Uterus (tissue), 4 donors: ENCODE measurements around the gene TH. TPM values are rescaled to one million over a fixed set of nuclear protein-coding genes. Genes with fewer than 3 reads are reported as not detected.
"Not testable (repeated sequence)": the region's sequence is repeated elsewhere in the genome, so short reads cannot be mapped to it uniquely, and the experiment has no call there.

Experiments used
- DNase-seq, 2 donors: peaks; one replicate each; pipeline ENCODE4 v3.0.0-alpha.2; 2019 to 2020
- H3K27ac ChIP-seq, 2 donors: fragments of 200-600 bp; sonication (generic); 1 replicate in 1 of 2; 2 replicates in 1 of 2; pipeline ENCODE4 v1.5.1; 2016 to 2018
- H3K27me3 ChIP-seq, 2 donors: fragments of 200-600 bp; sonication (generic); one replicate each; pipeline ENCODE4 v1.5.1; 2018 to 2019; ENCODE audit warnings: control low read depth in 1 of 2
- H3K36me3 ChIP-seq, 2 donors: fragments of 200-600 bp; sonication (generic); one replicate each; pipeline ENCODE4 v1.5.1; 2019; ENCODE audit warnings: control low read depth in 1 of 2
- H3K4me1 ChIP-seq, 2 donors: fragments of 200-600 bp; sonication (generic); one replicate each; pipeline ENCODE4 v1.5.1; 2018 to 2019; ENCODE audit warnings: control low read depth in 1 of 2
- H3K4me3 ChIP-seq, 2 donors: fragments of 200-600 bp; sonication (generic); 1 replicate in 1 of 2; 2 replicates in 1 of 2; pipeline ENCODE4 v1.5.1; 2018 to 2019; ENCODE audit warnings: mild to moderate bottlenecking in 1 of 2
- H3K9me3 ChIP-seq, 2 donors: fragments of 200-600 bp; sonication (generic); one replicate each; pipeline ENCODE4 v1.5.1; 2019; ENCODE audit warnings: control low read depth in 1 of 2
- CTCF ChIP-seq, 4 experiments: fragments of 200-600 bp in 2 of 4; fragments of 450-650 bp in 2 of 4; sonication (generic) in 2 of 4; IDR thresholded peaks; one replicate each; pipeline ENCODE4 v1.5.1; 2016 to 2019; ENCODE audit warnings: antibody characterized with exemption in 4 of 4, mild to moderate bottlenecking in 2 of 4, moderate library complexity in 1 of 4
- POLR2A ChIP-seq, 2 donors: fragments of 450-650 bp; IDR thresholded peaks; one replicate each; pipeline ENCODE4 v1.6.1; 2016; ENCODE audit warnings: antibody characterized with exemption in 2 of 2, mild to moderate bottlenecking in 1 of 2, moderate library complexity in 1 of 2
- intact Hi-C: fragments of 100-400 bp; cut with DNase I; formaldehyde crosslinking; loops from one replicate; pipeline ENCODE4 v1.15.1; 2023; ENCODE audit warnings: low total_unique reads
- total RNA-seq, 4 donors: library from RNA; depleted of rRNA in 3 of 4; stranded (reverse); fragments of >200 nt in 3 of 4; gene quantifications; one replicate each; pipeline versions ENCODE4 v1.1.0 to v1.2.4, GENCODE V29; 2014 to 2023
- donor health status: DM: yes; HTN: yes; CAD: no.

TH gene
- total RNA-seq, 4 donors from 2014 or later: 0.37 to 1.3 TPM; not detected in 2

GRCh38 chr11:2180789-2181370 lies 9.3 kb upstream of the TH start:
- DNase-seq: no peak
- H3K4me1 ChIP-seq: no peaks in the 10 kb centered on the region
- H3K9me3 ChIP-seq: no peaks in the 10 kb centered on the region
- intact Hi-C loops: no loop called here
- TF ChIP-seq POLR2A (IDR thresholded peaks at IDR 0.05) (no peak), CTCF (IDR thresholded peaks at IDR 0.05) (no peak)
- H3K4me3 ChIP-seq: no peak overlapping the region
- H3K27me3 ChIP-seq: no peaks in the 10 kb centered on the region
- no peak overlapping the region for H3K27ac ChIP-seq
- no peaks in the 10 kb centered on the region for H3K36me3 ChIP-seq

GRCh38 chr11:2180347-2180746 lies 8.7 kb upstream of the TH start:
- Histone ChIP-seq H3K27me3 (no peaks in the 10 kb centered on the region), H3K4me3 (no peak overlapping the region)

GRCh38 chr11:2179516-2179915 lies 7.9 kb upstream of the TH start:
- intact Hi-C loops: no loop called here
- H3K36me3 ChIP-seq: no peaks in the 10 kb centered on the region
- no peaks in the 10 kb centered on the region for H3K9me3 ChIP-seq
- H3K27me3 ChIP-seq: no peaks in the 10 kb centered on the region
- no peak for DNase-seq
- H3K27ac ChIP-seq: no peak overlapping the region
- TF ChIP-seq CTCF (IDR thresholded peaks at IDR 0.05) (no peak), POLR2A (IDR thresholded peaks at IDR 0.05) (no peak)
- H3K4me3 ChIP-seq: no peak overlapping the region
- no peaks in the 10 kb centered on the region for H3K4me1 ChIP-seq

More at GRCh38 chr11:2180347-2180746, 8.7 kb upstream of the TH start:
- TF ChIP-seq POLR2A (IDR thresholded peaks at IDR 0.05) (no peak), CTCF (IDR thresholded peaks at IDR 0.05) (no peak)
- Histone ChIP-seq H3K27ac (no peak overlapping the region), H3K36me3 (no peaks in the 10 kb centered on the region), H3K9me3 (no peaks in the 10 kb centered on the region), H3K4me1 (no peaks in the 10 kb centered on the region)
- intact Hi-C loops: no loop called here
- no peak for DNase-seq

GRCh38 chr11:2178906-2179494 lies 7.4 kb upstream of the TH start:
- H3K9me3 ChIP-seq: no peaks in the 10 kb centered on the region

GRCh38 chr11:2178055-2178773 lies 6.6 kb upstream of the TH start:
- intact Hi-C loops, H3K4me3 ChIP-seq, H3K36me3 ChIP-seq, H3K27me3 ChIP-seq, H3K9me3 ChIP-seq, H3K4me1 ChIP-seq, DNase-seq, H3K27ac ChIP-seq: not testable (repeated sequence)

More at GRCh38 chr11:2178906-2179494, 7.4 kb upstream of the TH start:
- Histone ChIP-seq H3K36me3 (no peaks in the 10 kb centered on the region), H3K27ac (no peak overlapping the region), H3K27me3 (no peaks in the 10 kb centered on the region), H3K4me3 (no peak overlapping the region), H3K4me1 (no peaks in the 10 kb centered on the region)
- intact Hi-C loops: no loop called here
- DNase-seq: no peak
- TF ChIP-seq CTCF (IDR thresholded peaks at IDR 0.05) (no peak), POLR2A (IDR thresholded peaks at IDR 0.05) (no peak)
